Caco-2 (cell line): ENCODE data around the gene DMRTB1. TPM values are rescaled to one million over a fixed set of nuclear protein-coding genes. Genes with fewer than 3 reads are reported as not detected.

ENCODE experiments used
- BruUV-seq: library from RNA; stranded (reverse); fragments of 400-500 nt; replicated peaks from 2 replicates; lab custom pipeline; 2021; lab: Mats Ljungman, UMichigan
- CTCF ChIA-PET: fragments of 300-600 bp; sonication (Branson Sonifier 250); formaldehyde crosslinking; loops from one replicate; lab custom pipeline; 2022; ENCODE audit warnings: antibody characterized with exemption; lab: Charles Lee
- POLR2A ChIA-PET: fragments of 300-600 bp; sonication (Branson Sonifier 250); formaldehyde crosslinking; loops from one replicate; lab custom pipeline; 2022; ENCODE audit warnings: antibody characterized with exemption; lab: Charles Lee
- DNase-seq, 2 experiments: peaks; one replicate each; pipeline versions ENCODE4 v3.0.0 to v3.0.0-alpha.2; 2020 to 2022
- H3K27me3 ChIP-seq: replicated peaks from 2 replicates; pipeline ENCODE4 v1.6.0; 2011; ENCODE audit warnings: low read length; ENCODE audit not compliant: control insufficient read depth, insufficient read depth
- H3K36me3 ChIP-seq: 2 replicates; pipeline ENCODE4 v1.5.1; 2011; ENCODE audit warnings: low read length; ENCODE audit not compliant: control insufficient read depth, insufficient read depth
- H3K4me1 ChIP-seq: fragments of 250-450 bp; sonication (Bioruptor Pico); 2 replicates; pipeline ENCODE4 v1.5.1; 2020; ENCODE audit warnings: mild to moderate bottlenecking
- H3K4me3 ChIP-seq: 2 replicates; pipeline ENCODE4 v1.5.1; 2011; ENCODE audit warnings: low read depth, mild to moderate bottlenecking, control low read depth, low read length
- H3K9me3 ChIP-seq: fragments of 250-450 bp; sonication (Bioruptor Pico); 2 replicates; pipeline ENCODE4 v1.5.1; 2020; ENCODE audit warnings: mild to moderate bottlenecking, moderate library complexity
- H3K27ac Mint-ChIP-seq: one replicate; pipeline ENCODE4 v1.8.0; 2022; ENCODE audit warnings: mixed read lengths; ENCODE audit not compliant: unreplicated experiment
- H3K27me3 Mint-ChIP-seq: one replicate; pipeline ENCODE4 v1.8.0; 2022; ENCODE audit warnings: mixed read lengths; ENCODE audit not compliant: insufficient read depth, unreplicated experiment
- H3K36me3 Mint-ChIP-seq: one replicate; pipeline ENCODE4 v1.8.0; 2022; ENCODE audit warnings: mild to moderate bottlenecking, mixed read lengths; ENCODE audit not compliant: insufficient read depth, unreplicated experiment
- H3K4me1 Mint-ChIP-seq: one replicate; pipeline ENCODE4 v1.8.0; 2022; ENCODE audit warnings: low read depth, mixed read lengths; ENCODE audit not compliant: unreplicated experiment
- H3K4me3 Mint-ChIP-seq: one replicate; pipeline ENCODE4 v1.8.0; 2022; ENCODE audit warnings: mild to moderate bottlenecking, moderate library complexity, mixed read lengths; ENCODE audit not compliant: unreplicated experiment
- H3K9me3 Mint-ChIP-seq: one replicate; pipeline ENCODE4 v1.8.0; 2022; ENCODE audit warnings: mixed read lengths; ENCODE audit not compliant: unreplicated experiment
- CTCF ChIP-seq, 2 experiments: fragments of 200-600 bp in 1 of 2; IDR thresholded peaks; 1 replicate in 1 of 2; 2 replicates in 1 of 2; pipeline versions ENCODE4 v1.5.1 to v1.8.0; 2011 to 2022; ENCODE audit warnings: antibody characterized with exemption in 1 of 2, control low read depth in 1 of 2, inconsistent platforms in 1 of 2, low read depth in 1 of 2, low read length in 1 of 2, mild to moderate bottlenecking in 1 of 2, moderate library complexity in 1 of 2; ENCODE audit not compliant: insufficient read depth in 1 of 2, severe bottlenecking in 1 of 2, unreplicated experiment in 1 of 2
- intact Hi-C: fragments of 100-400 bp; cut with micrococcal nuclease; formaldehyde crosslinking; loops from one replicate; pipeline ENCODE4 v1.10.0; 2022; ENCODE audit not compliant: unreplicated experiment
- total RNA-seq: library from RNA; stranded (reverse); gene quantifications from 2 replicates; pipeline ENCODE4 v1.2.3, GENCODE V29; 2022

The DMRTB1 gene
- total RNA-seq, 1 experiment from 2014 or later = not detected

- POLR2A ChIA-PET = interaction anchor here (0.5 kb wide), 1 partner anchor 95 kb away, joined by 11 read pairs; no protein-coding TSS in a partner anchor
- H3K9me3 Mint-ChIP-seq = no peaks in the 10 kb centered on the region
- H3K27ac Mint-ChIP-seq = no peak overlapping the region
- Histone ChIP-seq H3K27me3 (no peaks in the 10 kb centered on the region), H3K9me3 (no peaks in the 10 kb centered on the region), H3K4me1 (no peaks in the 10 kb centered on the region), H3K4me3 (no peak overlapping the region), H3K36me3 (no peaks in the 10 kb centered on the region)
- H3K4me3 Mint-ChIP-seq = no peak overlapping the region
- H3K36me3 Mint-ChIP-seq = no peaks in the 10 kb centered on the region
- H3K4me1 Mint-ChIP-seq = no peaks in the 10 kb centered on the region
- CTCF ChIA-PET = no interaction called here
- BruUV-seq = no TSS peak
- peaks cover 8% of the 10 kb centered on the region for H3K27me3 Mint-ChIP-seq
- TF ChIP-seq CTCF (IDR thresholded peaks at IDR 0.05; ENCODE audit: insufficient read depth in 1 of 2, low read depth in 1 of 2, low read length in 1 of 2, severe bottlenecking in 1 of 2, unreplicated experiment in 1 of 2) = no peak
- intact Hi-C loops = no loop called here
- DNase-seq = no peak
These were observed 23.4 kb downstream of the DMRTB1 start for GRCh38 chr1:53482441-53483153.

- Histone ChIP-seq H3K9me3 (no peaks in the 10 kb centered on the region), H3K36me3 (no peaks in the 10 kb centered on the region), H3K27me3 (no peaks in the 10 kb centered on the region), H3K4me3 (no peak overlapping the region), H3K4me1 (no peaks in the 10 kb centered on the region)
- intact Hi-C loops = no loop called here
- H3K36me3 Mint-ChIP-seq = no peaks in the 10 kb centered on the region
- TF ChIP-seq CTCF (IDR thresholded peaks at IDR 0.05; ENCODE audit: insufficient read depth in 1 of 2, low read depth in 1 of 2, low read length in 1 of 2, severe bottlenecking in 1 of 2, unreplicated experiment in 1 of 2) = no peak
- no peaks in the 10 kb centered on the region for H3K4me1 Mint-ChIP-seq
- H3K4me3 Mint-ChIP-seq = no peak overlapping the region
- no TSS peak for BruUV-seq
- H3K27me3 Mint-ChIP-seq = peaks cover 14% of the 10 kb centered on the region
- DNase-seq = no peak
- POLR2A ChIA-PET = interaction anchor here (0.5 kb wide), 1 partner anchor 94 kb away, joined by 11 read pairs; no protein-coding TSS in a partner anchor
- no peak overlapping the region for H3K27ac Mint-ChIP-seq
- no peaks in the 10 kb centered on the region for H3K9me3 Mint-ChIP-seq
- CTCF ChIA-PET = no interaction called here
These were observed 24.0 kb downstream of the DMRTB1 start for GRCh38 chr1:53483170-53483569.

GRCh38 chr1:53483656-53484055 is 24.5 kb downstream of the DMRTB1 start:
- Mint-ChIP-seq H3K4me3 (no peak overlapping the region), H3K36me3 (no peaks in the 10 kb centered on the region), H3K4me1 (no peaks in the 10 kb centered on the region), H3K27me3 (peaks cover 14% of the 10 kb centered on the region), H3K27ac (no peak overlapping the region), H3K9me3 (no peaks in the 10 kb centered on the region)
- intact Hi-C loops = no loop called here
- Histone ChIP-seq H3K4me1 (no peaks in the 10 kb centered on the region), H3K4me3 (no peak overlapping the region), H3K27me3 (no peaks in the 10 kb centered on the region), H3K9me3 (no peaks in the 10 kb centered on the region), H3K36me3 (no peaks in the 10 kb centered on the region)
- no peak for DNase-seq
- ChIA-PET POLR2A (no interaction called here), CTCF (no interaction called here)
- TF ChIP-seq CTCF (IDR thresholded peaks at IDR 0.05; ENCODE audit: insufficient read depth in 1 of 2, low read depth in 1 of 2, low read length in 1 of 2, severe bottlenecking in 1 of 2, unreplicated experiment in 1 of 2) = no peak
- no TSS peak for BruUV-seq
